ENCODE results near the gene KLF7. TPM values are rescaled to one million over a fixed set of nuclear protein-coding genes. Genes with fewer than 3 reads are reported as not detected.

KLF7 gene
- total and polyA plus RNA-seq, 4 donors = 1.9 to 11.5 (median 4.5) TPM

DNA sequence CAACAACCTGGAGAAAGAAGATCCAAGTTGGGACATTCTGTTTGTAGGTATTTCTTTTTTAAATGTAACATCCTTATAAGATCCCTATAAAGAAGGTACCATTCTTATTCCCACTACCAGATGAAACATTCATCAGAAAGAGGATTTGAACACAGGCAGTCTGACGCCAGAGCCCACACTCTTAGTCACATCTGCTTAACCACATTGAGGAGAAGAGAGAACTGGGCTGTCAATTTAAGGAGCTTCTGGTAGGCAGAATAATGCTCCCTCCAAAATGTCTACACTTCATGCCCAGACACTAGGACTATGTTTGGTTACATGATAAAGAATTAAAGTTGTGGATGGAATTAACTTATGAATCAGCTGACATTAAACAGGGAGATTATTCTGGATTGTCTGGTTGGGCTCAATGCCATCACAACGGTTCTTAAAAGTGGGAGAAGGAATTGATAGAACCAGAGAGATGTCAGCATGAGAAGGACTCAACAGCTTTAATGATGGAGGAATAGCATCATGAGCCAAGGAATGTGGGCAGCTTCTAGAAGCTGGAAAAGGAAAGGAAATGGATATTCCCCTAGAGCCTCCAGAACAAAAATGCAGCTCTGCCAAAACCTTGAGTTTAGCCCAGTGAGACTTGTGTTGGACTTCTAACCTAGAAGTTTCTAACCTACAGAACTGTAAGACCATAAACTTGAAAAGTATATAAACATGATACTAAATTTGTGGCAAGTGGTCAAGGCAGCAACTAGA, 82.2 kb downstream of the KLF7 start (continued):
- TF ChIP-seq, protein P1, sequence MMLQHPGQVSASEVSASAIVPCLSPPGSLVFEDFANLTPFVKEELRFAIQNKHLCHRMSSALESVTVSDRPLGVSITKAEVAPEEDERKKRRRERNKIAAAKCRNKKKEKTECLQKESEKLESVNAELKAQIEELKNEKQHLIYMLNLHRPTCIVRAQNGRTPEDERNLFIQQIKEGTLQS (IDR thresholded peaks at IDR 0.05) = no peak
- TF ChIP-seq, protein P2, sequence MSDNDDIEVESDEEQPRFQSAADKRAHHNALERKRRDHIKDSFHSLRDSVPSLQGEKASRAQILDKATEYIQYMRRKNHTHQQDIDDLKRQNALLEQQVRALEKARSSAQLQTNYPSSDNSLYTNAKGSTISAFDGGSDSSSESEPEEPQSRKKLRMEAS (IDR thresholded peaks at IDR 0.05) = no peak
- TF ChIP-seq RAD21 (IDR thresholded peaks at IDR 0.05) = no peak
- no peak for TF ChIP-seq NR2F2 (IDR thresholded peaks at IDR 0.05)

DNA sequence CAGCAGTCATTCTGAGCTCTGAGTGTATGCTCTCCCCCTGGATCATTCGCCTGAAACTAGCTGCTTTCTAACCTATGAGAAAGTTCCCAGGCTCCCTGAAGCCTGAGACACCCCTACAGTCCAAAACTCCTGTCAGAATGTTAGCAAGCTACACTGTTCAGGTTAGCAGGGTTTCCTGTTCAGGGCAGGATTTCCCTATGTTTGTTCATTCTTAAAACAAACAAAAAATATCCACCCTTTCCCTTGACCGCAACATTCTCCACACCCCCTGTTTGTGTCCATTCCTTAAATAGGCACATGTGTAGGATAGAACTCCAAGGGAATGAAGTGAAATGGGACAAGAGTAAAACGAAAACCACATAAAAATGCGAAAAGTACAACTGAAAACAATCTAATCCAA, 83.1 kb downstream of the KLF7 start:
- WGBS = 81% methylated on average over 4 of the region's 4 CpGs
- H3K4me1 ChIP-seq (ENCODE audit: control insufficient read depth in 4 of 4, insufficient read depth in 4 of 4, low read length in 3 of 4) = no peaks in the 10 kb centered on the region
- H3K4me3 ChIP-seq (ENCODE audit: low read depth in 1 of 3, low read length in 3 of 3) = no peak overlapping the region
- no peaks in the 10 kb centered on the region for H3K27me3 ChIP-seq (ENCODE audit: control insufficient read depth in 4 of 4, insufficient read depth in 4 of 4, low read length in 3 of 4)
- no peak for DNase-seq (ENCODE audit: low spot score)
- H3K27ac ChIP-seq (ENCODE audit: low read depth in 1 of 2, low read length in 2 of 2) = no peak overlapping the region
- peaks cover 3 to 32% (median 20%) of the 10 kb centered on the region in 4 donors for H3K36me3 ChIP-seq (ENCODE audit: control insufficient read depth in 4 of 4, insufficient read depth in 3 of 4, low read depth in 1 of 4, low read length in 3 of 4)
- no peak overlapping the region for H3K9ac ChIP-seq (ENCODE audit: low read depth in 1 of 2, low read length in 2 of 2)
- TF ChIP-seq TAF1 (conservative IDR thresholded peaks at IDR 0.05) = no peak
- TF ChIP-seq JUND (IDR thresholded peaks at IDR 0.05) = no peak
- no peak for TF ChIP-seq RAD21 (IDR thresholded peaks at IDR 0.05)
- TF ChIP-seq GABPA (IDR thresholded peaks at IDR 0.05 in 1 of 2, conservative IDR thresholded peaks at IDR 0.05 in 1 of 2) = no peak
- no peak for TF ChIP-seq EGR1 (IDR thresholded peaks at IDR 0.05; ENCODE audit: low read depth in 2 of 2)
- no peak for TF ChIP-seq FOXA2 (IDR thresholded peaks at IDR 0.05)
- no peak for TF ChIP-seq HNF4A (conservative IDR thresholded peaks at IDR 0.05)
- TF ChIP-seq NR2F2 (IDR thresholded peaks at IDR 0.05) = no peak
- TF ChIP-seq, protein P2 (IDR thresholded peaks at IDR 0.05) = no peak
- TF ChIP-seq, protein P3, sequence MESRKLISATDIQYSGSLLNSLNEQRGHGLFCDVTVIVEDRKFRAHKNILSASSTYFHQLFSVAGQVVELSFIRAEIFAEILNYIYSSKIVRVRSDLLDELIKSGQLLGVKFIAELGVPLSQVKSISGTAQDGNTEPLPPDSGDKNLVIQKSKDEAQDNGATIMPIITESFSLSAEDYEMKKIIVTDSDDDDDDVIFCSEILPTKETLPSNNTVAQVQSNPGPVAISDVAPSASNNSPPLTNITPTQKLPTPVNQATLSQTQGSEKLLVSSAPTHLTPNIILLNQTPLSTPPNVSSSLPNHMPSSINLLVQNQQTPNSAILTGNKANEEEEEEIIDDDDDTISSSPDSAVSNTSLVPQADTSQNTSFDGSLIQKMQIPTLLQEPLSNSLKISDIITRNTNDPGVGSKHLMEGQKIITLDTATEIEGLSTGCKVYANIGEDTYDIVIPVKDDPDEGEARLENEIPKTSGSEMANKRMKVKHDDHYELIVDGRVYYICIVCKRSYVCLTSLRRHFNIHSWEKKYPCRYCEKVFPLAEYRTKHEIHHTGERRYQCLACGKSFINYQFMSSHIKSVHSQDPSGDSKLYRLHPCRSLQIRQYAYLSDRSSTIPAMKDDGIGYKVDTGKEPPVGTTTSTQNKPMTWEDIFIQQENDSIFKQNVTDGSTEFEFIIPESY (IDR thresholded peaks at IDR 0.05) = no peak
- no peak for TF ChIP-seq YY1 (IDR thresholded peaks at IDR 0.05)
- TF ChIP-seq SP1 (IDR thresholded peaks at IDR 0.05) = no peak
- no peaks in the 10 kb centered on the region for H3K9me3 ChIP-seq (ENCODE audit: control insufficient read depth in 4 of 4, low read length in 3 of 4)

DNA sequence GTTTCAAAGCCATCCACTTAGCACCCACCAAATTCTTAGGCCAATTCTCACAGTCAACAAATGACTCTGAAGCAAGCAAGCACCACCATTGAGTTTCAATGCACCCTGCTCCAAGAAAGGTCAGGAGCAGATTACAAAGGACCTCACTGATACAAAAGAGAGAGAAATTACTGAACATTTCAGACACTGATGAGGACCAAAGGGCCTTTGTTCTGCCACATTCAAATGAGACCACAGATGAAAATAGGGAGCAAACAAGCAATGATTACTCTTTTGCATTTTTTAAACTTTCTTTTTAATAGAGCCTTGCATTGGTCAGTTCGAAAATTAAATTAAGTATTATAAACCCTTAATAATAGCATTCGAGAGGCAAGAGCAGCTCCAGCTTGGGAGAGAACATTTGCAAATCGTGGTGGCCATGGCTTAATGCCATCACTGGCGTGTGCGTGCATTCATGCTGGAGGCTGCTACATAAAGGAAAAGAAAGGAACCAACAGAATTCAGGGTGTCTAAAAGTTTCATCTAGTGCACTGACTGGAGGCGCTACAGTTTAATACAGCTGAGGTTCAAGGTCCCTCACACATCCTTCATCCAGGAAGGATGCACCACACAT, 87.5 kb downstream of the KLF7 start:
- Histone ChIP-seq H3K36me3 (ENCODE audit: control insufficient read depth in 4 of 4, insufficient read depth in 3 of 4, low read depth in 1 of 4, low read length in 3 of 4) (peaks cover 3 to 23% (median 12%) of the 10 kb centered on the region in 4 donors), H3K27ac (ENCODE audit: low read depth in 1 of 2, low read length in 2 of 2) (no peak overlapping the region), H3K9ac (ENCODE audit: low read depth in 1 of 2, low read length in 2 of 2) (no peak overlapping the region), H3K9me3 (ENCODE audit: control insufficient read depth in 4 of 4, low read length in 3 of 4) (no peaks in the 10 kb centered on the region), H3K27me3 (ENCODE audit: control insufficient read depth in 4 of 4, insufficient read depth in 4 of 4, low read length in 3 of 4) (no peaks in the 10 kb centered on the region), H3K4me3 (ENCODE audit: low read depth in 1 of 3, low read length in 3 of 3) (no peak overlapping the region), H3K4me1 (ENCODE audit: control insufficient read depth in 4 of 4, insufficient read depth in 4 of 4, low read length in 3 of 4) (peaks cover 0 to 3% (median 0%) of the 10 kb centered on the region in 4 donors)
- no peak for TF ChIP-seq GABPA (IDR thresholded peaks at IDR 0.05 in 1 of 2, conservative IDR thresholded peaks at IDR 0.05 in 1 of 2)
- TF ChIP-seq JUND (IDR thresholded peaks at IDR 0.05) = no peak
- no peak for TF ChIP-seq HNF4A (conservative IDR thresholded peaks at IDR 0.05)
- TF ChIP-seq, protein P4, sequence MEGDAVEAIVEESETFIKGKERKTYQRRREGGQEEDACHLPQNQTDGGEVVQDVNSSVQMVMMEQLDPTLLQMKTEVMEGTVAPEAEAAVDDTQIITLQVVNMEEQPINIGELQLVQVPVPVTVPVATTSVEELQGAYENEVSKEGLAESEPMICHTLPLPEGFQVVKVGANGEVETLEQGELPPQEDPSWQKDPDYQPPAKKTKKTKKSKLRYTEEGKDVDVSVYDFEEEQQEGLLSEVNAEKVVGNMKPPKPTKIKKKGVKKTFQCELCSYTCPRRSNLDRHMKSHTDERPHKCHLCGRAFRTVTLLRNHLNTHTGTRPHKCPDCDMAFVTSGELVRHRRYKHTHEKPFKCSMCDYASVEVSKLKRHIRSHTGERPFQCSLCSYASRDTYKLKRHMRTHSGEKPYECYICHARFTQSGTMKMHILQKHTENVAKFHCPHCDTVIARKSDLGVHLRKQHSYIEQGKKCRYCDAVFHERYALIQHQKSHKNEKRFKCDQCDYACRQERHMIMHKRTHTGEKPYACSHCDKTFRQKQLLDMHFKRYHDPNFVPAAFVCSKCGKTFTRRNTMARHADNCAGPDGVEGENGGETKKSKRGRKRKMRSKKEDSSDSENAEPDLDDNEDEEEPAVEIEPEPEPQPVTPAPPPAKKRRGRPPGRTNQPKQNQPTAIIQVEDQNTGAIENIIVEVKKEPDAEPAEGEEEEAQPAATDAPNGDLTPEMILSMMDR (IDR thresholded peaks at IDR 0.05; ENCODE audit: low read depth, low read length, missing input control) = no peak
- no peak for TF ChIP-seq RXRA (IDR thresholded peaks at IDR 0.05)
- TF ChIP-seq, protein P3 (IDR thresholded peaks at IDR 0.05) = no peak
- TF ChIP-seq, protein P2 (IDR thresholded peaks at IDR 0.05) = no peak
- TF ChIP-seq YY1 (IDR thresholded peaks at IDR 0.05) = no peak
- no peak for TF ChIP-seq FOXA1 (IDR thresholded peaks at IDR 0.05)
- no peak for TF ChIP-seq RAD21 (IDR thresholded peaks at IDR 0.05)
- WGBS = 95% methylated on average over 6 of the region's 6 CpGs
- DNase-seq (ENCODE audit: low spot score) = no peak

All from liver (tissue), 9 donors.